ENCODE measurements around the gene SH3PXD2A. TPM values are rescaled to one million over a fixed set of nuclear protein-coding genes. Genes with fewer than 3 reads are reported as not detected.

SH3PXD2A gene
- total and polyA plus RNA-seq, 10 donors: 2.6 to 50.0 (median 35.2) TPM

DNA sequence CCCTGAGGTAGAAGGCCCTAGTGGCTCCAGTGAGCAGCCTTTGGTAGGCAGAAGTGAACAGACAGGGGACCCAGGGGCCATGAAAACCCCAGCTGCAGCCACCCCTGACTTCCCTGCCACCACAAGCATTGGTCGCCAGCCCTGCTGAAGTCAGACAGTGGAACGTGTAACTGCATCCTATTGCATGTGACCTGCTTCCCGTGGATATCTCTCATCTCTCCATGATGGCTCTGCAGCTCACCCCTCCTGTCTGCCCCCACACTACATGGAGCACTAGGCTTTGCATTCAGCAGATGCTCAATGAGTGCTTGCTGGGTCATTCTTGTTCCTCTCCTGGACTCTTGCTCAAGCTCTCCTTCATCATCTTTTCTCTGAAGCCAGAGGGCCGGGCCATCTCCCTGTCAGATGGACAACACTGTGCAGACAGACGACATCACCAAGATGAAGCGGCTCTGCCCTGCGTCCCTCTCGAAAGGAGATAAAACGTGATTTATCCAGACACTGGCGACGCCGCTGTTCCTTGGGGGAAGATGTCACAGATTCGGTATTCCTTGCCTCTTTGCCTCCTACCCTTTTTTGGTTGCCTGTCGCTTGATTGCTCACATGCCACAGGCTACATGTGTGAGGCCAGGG lies 117.5 kb downstream of the SH3PXD2A start:
- no peaks in the 10 kb centered on the region for H3K27me3 ChIP-seq (replicated peaks in 1 of 7)
- DNase-seq: no peak
- no peak for TF ChIP-seq POLR2AphosphoS5 (IDR thresholded peaks at IDR 0.05)
- TF ChIP-seq POLR2A (IDR thresholded peaks at IDR 0.05): no peak
- TF ChIP-seq, protein P1, sequence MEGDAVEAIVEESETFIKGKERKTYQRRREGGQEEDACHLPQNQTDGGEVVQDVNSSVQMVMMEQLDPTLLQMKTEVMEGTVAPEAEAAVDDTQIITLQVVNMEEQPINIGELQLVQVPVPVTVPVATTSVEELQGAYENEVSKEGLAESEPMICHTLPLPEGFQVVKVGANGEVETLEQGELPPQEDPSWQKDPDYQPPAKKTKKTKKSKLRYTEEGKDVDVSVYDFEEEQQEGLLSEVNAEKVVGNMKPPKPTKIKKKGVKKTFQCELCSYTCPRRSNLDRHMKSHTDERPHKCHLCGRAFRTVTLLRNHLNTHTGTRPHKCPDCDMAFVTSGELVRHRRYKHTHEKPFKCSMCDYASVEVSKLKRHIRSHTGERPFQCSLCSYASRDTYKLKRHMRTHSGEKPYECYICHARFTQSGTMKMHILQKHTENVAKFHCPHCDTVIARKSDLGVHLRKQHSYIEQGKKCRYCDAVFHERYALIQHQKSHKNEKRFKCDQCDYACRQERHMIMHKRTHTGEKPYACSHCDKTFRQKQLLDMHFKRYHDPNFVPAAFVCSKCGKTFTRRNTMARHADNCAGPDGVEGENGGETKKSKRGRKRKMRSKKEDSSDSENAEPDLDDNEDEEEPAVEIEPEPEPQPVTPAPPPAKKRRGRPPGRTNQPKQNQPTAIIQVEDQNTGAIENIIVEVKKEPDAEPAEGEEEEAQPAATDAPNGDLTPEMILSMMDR (IDR thresholded peaks at IDR 0.05 in 8 of 11, conservative IDR thresholded peaks at IDR 0.05 in 3 of 11): no peak
- H3K9me3 ChIP-seq: no peaks in the 10 kb centered on the region
- peaks cover 0 to 22% (median 5%) of the 10 kb centered on the region in 6 donors for H3K4me1 ChIP-seq
- no peak overlapping the region for H3K4me3 ChIP-seq
- intact Hi-C loops (cut with DNase I; ENCODE audit: low total_unique reads): no loop called here
- H3K27ac ChIP-seq: no peak overlapping the region
- no peaks in the 10 kb centered on the region for H3K36me3 ChIP-seq
- 82 to 96% (median 90%) methylated on average over 13 to 14 of the region's 14 CpGs for WGBS, 5 donors

DNA sequence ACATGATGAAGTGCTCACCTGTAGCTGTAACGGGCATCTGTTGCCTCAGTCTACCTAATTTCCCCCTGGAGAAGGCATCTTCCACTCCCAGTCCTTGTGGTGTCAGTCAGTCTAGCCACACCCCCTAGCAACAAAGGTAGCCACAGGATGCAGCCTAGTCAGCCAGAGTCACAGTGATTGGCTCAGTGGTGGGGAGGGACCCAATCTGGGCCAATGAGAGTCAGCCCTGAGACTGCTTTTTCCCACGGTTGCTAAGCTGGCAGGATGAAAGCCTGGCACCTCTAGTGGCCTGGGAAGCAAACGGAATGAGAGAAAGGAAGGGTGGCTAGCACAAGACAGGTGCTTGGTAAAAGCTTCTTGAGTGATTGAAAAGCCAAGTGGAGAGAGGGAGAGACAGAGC lies 118.6 kb downstream of the SH3PXD2A start:
- Histone ChIP-seq H3K27ac (no peak overlapping the region), H3K4me1 (peaks cover 0 to 22% (median 5%) of the 10 kb centered on the region in 6 donors), H3K4me3 (no peak overlapping the region), H3K9me3 (no peaks in the 10 kb centered on the region), H3K27me3 (replicated peaks in 1 of 7) (no peaks in the 10 kb centered on the region), H3K36me3 (no peaks in the 10 kb centered on the region)
- TF ChIP-seq, protein P1 (IDR thresholded peaks at IDR 0.05 in 8 of 11, conservative IDR thresholded peaks at IDR 0.05 in 3 of 11): no peak
- TF ChIP-seq POLR2A (IDR thresholded peaks at IDR 0.05) (no peak), POLR2AphosphoS5 (IDR thresholded peaks at IDR 0.05) (no peak)
- WGBS, 5 donors: 70 to 88% (median 76%) methylated on average over 3 of the region's 3 CpGs
- intact Hi-C loops (cut with DNase I; ENCODE audit: low total_unique reads): no loop called here
- no peak for DNase-seq

DNA sequence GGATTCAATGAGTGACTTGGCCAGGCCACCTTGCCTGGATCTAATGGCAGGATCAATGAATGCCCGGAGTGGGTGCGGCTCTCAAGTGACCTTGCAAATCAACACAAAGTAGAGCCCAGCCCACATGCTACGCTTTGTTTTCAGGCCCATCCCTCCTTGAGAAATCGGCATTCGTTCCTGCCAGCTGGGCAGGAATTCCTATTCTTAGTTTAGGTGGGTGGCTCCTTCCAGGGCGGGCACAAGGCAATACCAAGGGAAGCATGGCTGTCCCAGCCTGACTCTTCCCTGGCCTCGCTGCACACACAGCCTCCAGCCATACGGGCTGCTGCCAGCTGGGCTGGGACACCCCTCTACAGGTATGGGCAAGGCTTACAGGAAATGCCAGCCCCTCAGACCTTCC lies 119.3 kb downstream of the SH3PXD2A start:
- no peak for TF ChIP-seq POLR2AphosphoS5 (IDR thresholded peaks at IDR 0.05)
- TF ChIP-seq, protein P1 (IDR thresholded peaks at IDR 0.05 in 8 of 11, conservative IDR thresholded peaks at IDR 0.05 in 3 of 11): no peak
- TF ChIP-seq POLR2A (IDR thresholded peaks at IDR 0.05): no peak
- intact Hi-C loops (cut with DNase I; ENCODE audit: low total_unique reads): no loop called here
- 71 to 83% (median 80%) methylated on average over 8 of the region's 8 CpGs for WGBS, 5 donors

DNA sequence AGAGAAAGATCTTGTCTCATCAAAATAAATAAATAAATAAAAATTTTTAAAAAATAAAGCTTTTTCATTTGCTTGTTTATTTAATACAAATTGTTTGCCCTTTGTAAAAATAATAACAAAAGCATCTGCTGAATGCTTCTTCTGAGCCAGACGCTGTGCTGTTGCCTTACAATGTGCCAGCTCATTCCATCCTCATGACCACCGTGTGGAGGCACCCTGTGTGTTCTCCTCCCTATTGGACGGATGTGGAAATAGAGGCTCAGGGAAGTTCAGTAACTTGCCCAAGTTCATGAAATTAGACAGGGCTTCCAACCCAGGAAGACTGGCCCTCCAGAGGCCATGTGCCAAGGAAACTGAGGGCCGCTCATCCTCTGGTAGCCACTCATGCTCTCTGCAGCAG lies 120.6 kb downstream of the SH3PXD2A start:
- Histone ChIP-seq H3K4me1 (peaks cover 0 to 20% (median 4%) of the 10 kb centered on the region in 6 donors), H3K4me3 (no peak overlapping the region), H3K27ac (peak overlapping the region in 1 of 8 donors; percentile 11), H3K36me3 (no peaks in the 10 kb centered on the region), H3K27me3 (replicated peaks in 1 of 7) (no peaks in the 10 kb centered on the region), H3K9me3 (no peaks in the 10 kb centered on the region)
- intact Hi-C loops (cut with DNase I; ENCODE audit: low total_unique reads): no loop called here
- no peak for TF ChIP-seq POLR2AphosphoS5 (IDR thresholded peaks at IDR 0.05)
- TF ChIP-seq POLR2A (IDR thresholded peaks at IDR 0.05): no peak
- TF ChIP-seq, protein P1 (IDR thresholded peaks at IDR 0.05 in 8 of 11, conservative IDR thresholded peaks at IDR 0.05 in 3 of 11): no peak
- 79 to 93% (median 92%) methylated on average over 4 of the region's 4 CpGs for WGBS, 5 donors
- DNase-seq: no peak

More for the DNA sequence above, 119.3 kb downstream of the SH3PXD2A start:
- H3K27me3 ChIP-seq (replicated peaks in 1 of 7): no peaks in the 10 kb centered on the region
- DNase-seq: no peak
- H3K27ac ChIP-seq: peak overlapping the region in 1 of 8 donors; percentile 11
- H3K4me1 ChIP-seq: peaks cover 0 to 22% (median 5%) of the 10 kb centered on the region in 6 donors
- no peaks in the 10 kb centered on the region for H3K9me3 ChIP-seq
- H3K36me3 ChIP-seq: no peaks in the 10 kb centered on the region
- no peak overlapping the region for H3K4me3 ChIP-seq
